ENCODE results near the gene RPEL1. TPM values are rescaled to one million over a fixed set of nuclear protein-coding genes. Genes with fewer than 3 reads are reported as not detected.
"Not testable (repeated sequence)": the region's sequence is repeated elsewhere in the genome, so short reads cannot be mapped to it uniquely, and the experiment has no call there.

The RPEL1 gene
- total RNA-seq, 1 donor from 2014 or later, result not detected

DNA sequence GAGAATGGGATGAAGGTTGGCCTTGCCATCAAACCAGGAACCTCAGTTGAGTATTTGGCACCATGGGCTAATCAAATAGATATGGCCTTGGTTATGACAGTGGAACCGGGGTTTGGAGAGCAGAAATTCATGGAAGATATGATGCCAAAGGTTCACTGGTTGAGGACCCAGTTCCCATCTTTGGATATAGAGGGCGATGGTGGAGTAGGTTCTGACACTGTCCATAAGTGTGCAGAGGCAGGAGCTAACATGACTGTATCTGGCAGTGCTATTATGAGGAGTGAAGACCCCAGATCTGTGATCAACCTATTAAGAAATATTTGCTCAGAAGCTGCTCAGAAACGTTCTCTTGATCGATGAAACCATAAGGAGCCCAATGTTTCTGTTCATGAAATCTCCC lies 637 bp downstream of the RPEL1 start:
- Mint-ChIP-seq H3K4me3 (ENCODE audit: unreplicated experiment) (no peak overlapping the region), H3K27ac (ENCODE audit: unreplicated experiment) (no peak overlapping the region), H3K9me3 (ENCODE audit: unreplicated experiment) (no peaks in the 10 kb centered on the region), H3K27me3 (ENCODE audit: unreplicated experiment) (peaks cover 2% of the 10 kb centered on the region), H3K36me3 (ENCODE audit: low read depth, unreplicated experiment) (peaks cover 3% of the 10 kb centered on the region), H3K4me1 (ENCODE audit: unreplicated experiment) (peaks cover 5% of the 10 kb centered on the region)
- no peak for DNase-seq (ENCODE audit: low spot score)
- TF ChIP-seq, protein P1, sequence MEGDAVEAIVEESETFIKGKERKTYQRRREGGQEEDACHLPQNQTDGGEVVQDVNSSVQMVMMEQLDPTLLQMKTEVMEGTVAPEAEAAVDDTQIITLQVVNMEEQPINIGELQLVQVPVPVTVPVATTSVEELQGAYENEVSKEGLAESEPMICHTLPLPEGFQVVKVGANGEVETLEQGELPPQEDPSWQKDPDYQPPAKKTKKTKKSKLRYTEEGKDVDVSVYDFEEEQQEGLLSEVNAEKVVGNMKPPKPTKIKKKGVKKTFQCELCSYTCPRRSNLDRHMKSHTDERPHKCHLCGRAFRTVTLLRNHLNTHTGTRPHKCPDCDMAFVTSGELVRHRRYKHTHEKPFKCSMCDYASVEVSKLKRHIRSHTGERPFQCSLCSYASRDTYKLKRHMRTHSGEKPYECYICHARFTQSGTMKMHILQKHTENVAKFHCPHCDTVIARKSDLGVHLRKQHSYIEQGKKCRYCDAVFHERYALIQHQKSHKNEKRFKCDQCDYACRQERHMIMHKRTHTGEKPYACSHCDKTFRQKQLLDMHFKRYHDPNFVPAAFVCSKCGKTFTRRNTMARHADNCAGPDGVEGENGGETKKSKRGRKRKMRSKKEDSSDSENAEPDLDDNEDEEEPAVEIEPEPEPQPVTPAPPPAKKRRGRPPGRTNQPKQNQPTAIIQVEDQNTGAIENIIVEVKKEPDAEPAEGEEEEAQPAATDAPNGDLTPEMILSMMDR (IDR thresholded peaks at IDR 0.05; ENCODE audit: unreplicated experiment), result no peak

DNA sequence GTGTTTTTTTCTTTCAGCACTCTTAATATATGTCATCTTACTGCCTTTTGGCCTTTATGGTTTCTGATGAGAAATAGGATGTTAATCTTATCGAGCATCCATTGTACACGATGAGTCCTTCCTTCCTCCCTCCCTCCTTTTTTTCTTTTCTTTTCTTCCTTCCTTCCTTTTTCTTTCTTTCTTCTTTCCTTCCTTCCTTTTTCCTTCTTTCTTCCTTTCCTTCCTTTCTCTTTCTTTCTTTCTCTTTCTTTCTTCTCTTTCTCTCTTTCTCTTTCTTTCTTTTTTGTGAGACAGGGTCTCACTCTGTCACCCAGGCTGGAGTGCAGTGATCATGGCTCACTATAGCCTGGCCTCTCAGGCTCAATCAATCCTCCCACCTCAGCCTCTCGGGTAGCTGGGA lies 8.4 kb downstream of the RPEL1 start:
- Mint-ChIP-seq H3K27ac (ENCODE audit: unreplicated experiment) (no peak overlapping the region), H3K4me3 (ENCODE audit: unreplicated experiment) (no peak overlapping the region), H3K4me1 (ENCODE audit: unreplicated experiment) (no peaks in the 10 kb centered on the region), H3K36me3 (ENCODE audit: low read depth, unreplicated experiment) (peaks cover 9% of the 10 kb centered on the region), H3K27me3 (ENCODE audit: unreplicated experiment) (peaks cover 6% of the 10 kb centered on the region), H3K9me3 (ENCODE audit: unreplicated experiment) (peaks cover 5% of the 10 kb centered on the region)
- TF ChIP-seq, protein P1 (IDR thresholded peaks at IDR 0.05; ENCODE audit: unreplicated experiment), result no peak
- no peak for DNase-seq (ENCODE audit: low spot score)

DNA sequence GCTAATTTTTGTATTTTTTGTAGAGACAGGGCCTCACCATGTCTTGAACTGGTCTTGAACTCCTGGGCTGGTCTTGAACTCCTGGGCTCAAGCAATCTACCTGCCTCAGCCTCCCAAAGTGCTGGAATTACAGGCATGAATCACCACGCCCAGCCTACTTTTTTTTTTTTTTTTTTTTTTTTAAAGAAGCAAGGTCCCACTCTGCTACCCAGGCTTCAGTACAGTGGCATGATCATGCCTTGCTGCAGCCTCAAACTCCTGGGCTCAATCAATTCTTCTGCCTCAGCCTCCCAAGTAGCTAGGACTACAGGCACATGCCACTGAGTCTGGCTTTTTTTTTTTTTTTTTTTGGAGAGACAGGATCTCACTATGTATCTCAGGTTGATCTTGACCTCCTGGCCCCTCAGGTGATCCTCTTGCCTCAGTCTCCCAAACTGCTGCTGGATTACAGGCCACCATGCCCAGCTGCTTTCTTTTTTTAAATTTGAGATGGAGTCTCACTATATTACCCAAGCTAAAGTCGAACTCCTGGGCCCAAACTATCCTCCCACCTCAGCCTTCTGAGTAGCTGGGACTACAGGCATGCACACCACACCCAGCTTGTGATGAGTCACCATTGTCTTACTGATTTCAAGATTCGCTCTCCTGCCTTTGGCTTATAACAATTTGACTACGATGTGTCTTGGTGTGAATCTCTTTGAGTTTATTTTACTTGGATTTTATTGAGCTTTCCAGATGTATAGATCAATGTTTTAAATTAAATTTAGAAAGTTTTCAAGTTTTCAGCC lies 9.0 kb downstream of the RPEL1 start:
- Mint-ChIP-seq H3K27ac (ENCODE audit: unreplicated experiment) (no peak overlapping the region), H3K36me3 (ENCODE audit: low read depth, unreplicated experiment) (peaks cover 12% of the 10 kb centered on the region), H3K9me3 (ENCODE audit: unreplicated experiment) (peaks cover 5% of the 10 kb centered on the region), H3K4me1 (ENCODE audit: unreplicated experiment) (no peaks in the 10 kb centered on the region), H3K27me3 (ENCODE audit: unreplicated experiment) (peaks cover 6% of the 10 kb centered on the region), H3K4me3 (ENCODE audit: unreplicated experiment) (no peak overlapping the region)
- DNase-seq (ENCODE audit: low spot score), result no peak
- TF ChIP-seq, protein P1 (IDR thresholded peaks at IDR 0.05; ENCODE audit: unreplicated experiment), result no peak

GRCh38 chr10:103256613-103257012 lies 10.9 kb downstream of the RPEL1 start:
- TF ChIP-seq, protein P1 (IDR thresholded peaks at IDR 0.05; ENCODE audit: unreplicated experiment), result no peak
- Mint-ChIP-seq H3K4me3 (ENCODE audit: unreplicated experiment) (no peak overlapping the region), H3K27me3 (ENCODE audit: unreplicated experiment) (peaks cover 4% of the 10 kb centered on the region), H3K27ac (ENCODE audit: unreplicated experiment) (no peak overlapping the region), H3K9me3 (ENCODE audit: unreplicated experiment) (peaks cover 12% of the 10 kb centered on the region), H3K36me3 (ENCODE audit: low read depth, unreplicated experiment) (peaks cover 17% of the 10 kb centered on the region), H3K4me1 (ENCODE audit: unreplicated experiment) (no peaks in the 10 kb centered on the region)
- DNase-seq (ENCODE audit: low spot score), result no peak

DNA sequence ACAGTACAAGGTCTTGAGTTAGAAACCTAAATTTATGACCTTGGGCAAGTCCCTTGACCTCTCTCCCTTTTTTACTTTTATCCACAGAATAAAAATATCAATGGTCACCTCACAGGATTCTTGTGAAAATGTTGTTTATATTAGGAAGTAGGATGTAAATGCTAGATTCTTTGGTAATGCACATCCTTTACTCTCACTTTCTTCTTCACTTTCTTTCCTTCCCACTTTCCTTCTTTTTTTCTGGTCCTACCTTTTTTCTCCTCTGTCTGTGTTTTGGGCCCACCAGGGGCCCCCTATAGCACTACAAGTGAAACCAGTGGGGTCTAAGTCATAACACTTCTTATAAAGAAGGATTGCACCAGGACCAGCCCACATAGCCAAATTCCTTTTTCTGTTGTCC lies 12.1 kb downstream of the RPEL1 start:
- H3K27ac Mint-ChIP-seq (ENCODE audit: unreplicated experiment), result no peak overlapping the region
- TF ChIP-seq, protein P1 (IDR thresholded peaks at IDR 0.05; ENCODE audit: unreplicated experiment), result no peak
- no peaks in the 10 kb centered on the region for H3K4me1 Mint-ChIP-seq (ENCODE audit: unreplicated experiment)
- no peak overlapping the region for H3K4me3 Mint-ChIP-seq (ENCODE audit: unreplicated experiment)
- no peak for DNase-seq (ENCODE audit: low spot score)
- H3K9me3 Mint-ChIP-seq (ENCODE audit: unreplicated experiment), result peaks cover 16% of the 10 kb centered on the region
- H3K27me3 Mint-ChIP-seq (ENCODE audit: unreplicated experiment), result peaks cover 4% of the 10 kb centered on the region
- H3K36me3 Mint-ChIP-seq (ENCODE audit: low read depth, unreplicated experiment), result peaks cover 17% of the 10 kb centered on the region

DNA sequence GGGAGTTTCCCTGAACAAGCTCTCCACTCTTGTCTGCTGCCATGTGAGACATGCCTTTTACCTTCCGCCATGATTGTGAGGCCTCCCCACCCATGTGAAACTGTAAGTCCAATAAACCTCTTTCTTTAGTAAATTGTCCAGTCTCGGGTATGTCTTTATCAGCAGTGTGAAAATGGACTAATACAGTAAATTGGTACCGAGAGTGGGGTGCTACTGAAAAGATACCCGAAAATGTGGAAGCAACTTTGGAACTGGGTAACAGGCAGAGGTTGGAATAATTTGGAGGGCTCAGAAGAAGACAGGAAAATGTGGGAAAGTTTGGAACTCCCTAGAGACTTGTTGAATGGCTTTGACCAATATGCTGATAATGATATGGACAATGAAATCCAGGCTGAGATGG lies 13.2 kb downstream of the RPEL1 start:
- peaks cover 17% of the 10 kb centered on the region for H3K36me3 Mint-ChIP-seq (ENCODE audit: low read depth, unreplicated experiment)

More for the DNA sequence above, 13.2 kb downstream of the RPEL1 start:
- not testable (repeated sequence) for DNase-seq (ENCODE audit: low spot score); H3K27ac Mint-ChIP-seq (ENCODE audit: unreplicated experiment); H3K4me3 Mint-ChIP-seq (ENCODE audit: unreplicated experiment); H3K4me1 Mint-ChIP-seq (ENCODE audit: unreplicated experiment); H3K27me3 Mint-ChIP-seq (ENCODE audit: unreplicated experiment)
- H3K9me3 Mint-ChIP-seq (ENCODE audit: unreplicated experiment), result peaks cover 16% of the 10 kb centered on the region
